GM10266 (cell line): ENCODE results near the gene TBC1D8B.
"Not testable (repeated sequence)": the region's sequence is repeated elsewhere in the genome, so short reads cannot be mapped to it uniquely, and the experiment has no call there.

Experiments
- DNase-seq: peaks from one replicate; pipeline ENCODE4 v3.0.0; 2012; ENCODE audit errors: extremely low spot score
- CTCF ChIP-seq: IDR thresholded peaks from 2 replicates; pipeline ENCODE4 v1.5.1; 2012; ENCODE audit warnings: mild to moderate bottlenecking, low read depth; ENCODE audit not compliant: control insufficient read depth, insufficient read depth; ENCODE audit errors: missing control alignments

TBC1D8B gene

GRCh38 chrX:106802063-106802387, 448 bp upstream of the TBC1D8B start:
- no peak for DNase-seq
- no peak for TF ChIP-seq CTCF

- no peak for TF ChIP-seq CTCF
- DNase-seq: no peak
These were observed 8.8 kb downstream of the TBC1D8B start for GRCh38 chrX:106811131-106811910.

- DNase-seq: not testable (repeated sequence)
These were observed 10.5 kb downstream of the TBC1D8B start for GRCh38 chrX:106812930-106813329.

- DNase-seq: not testable (repeated sequence)
These were observed 11.6 kb downstream of the TBC1D8B start for GRCh38 chrX:106814093-106814492.

GRCh38 chrX:106862972-106863688, 60.7 kb downstream of the TBC1D8B start:
- peak; percentile 44 for TF ChIP-seq CTCF
- DNase-seq: peak; percentile 2

GRCh38 chrX:106863697-106864096, 61.2 kb downstream of the TBC1D8B start:
- DNase-seq: no peak
- TF ChIP-seq CTCF: no peak

- DNase-seq: not testable (repeated sequence)
These were observed 70.3 kb downstream of the TBC1D8B start for GRCh38 chrX:106872796-106873195.

GRCh38 chrX:106874075-106874474, 71.6 kb downstream of the TBC1D8B start:
- no peak for DNase-seq
- peak; percentile 24 for TF ChIP-seq CTCF

GRCh38 chrX:106875151-106875550, 72.7 kb downstream of the TBC1D8B start:
- no peak for DNase-seq
- no peak for TF ChIP-seq CTCF
